ENCODE measurements around the gene IFT122. TPM values are rescaled to one million over a fixed set of nuclear protein-coding genes. Genes with fewer than 3 reads are reported as not detected.

IFT122 gene
- total RNA-seq, 2 experiments from 2014 or later, result 15.6 to 34.0 TPM

DNA sequence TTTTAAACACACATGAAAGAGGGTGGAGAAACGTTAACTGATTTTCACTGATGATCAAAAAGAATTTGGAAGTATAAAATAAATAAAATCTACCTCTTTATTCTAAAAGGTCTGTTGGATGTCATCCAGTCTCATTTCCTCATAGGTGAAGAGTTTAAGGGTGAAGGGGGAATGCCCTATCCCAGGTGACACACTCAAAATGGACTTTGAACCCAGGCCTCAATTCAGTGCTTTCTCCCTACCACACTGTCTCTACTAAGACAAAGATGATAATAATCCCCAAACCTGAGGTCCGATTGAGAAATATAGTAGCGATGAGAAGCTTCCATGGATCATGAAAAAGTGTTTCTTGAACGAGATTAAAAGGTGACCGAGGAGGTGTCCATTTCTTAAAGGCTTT is 6.5 kb upstream of the IFT122 start:
- DNase-seq (no peak), ATAC-seq (no peak)
- no peaks in the 10 kb centered on the region for H3K27me3 Mint-ChIP-seq
- peaks cover 78% of the 10 kb centered on the region for H3K4me1 Mint-ChIP-seq
- no peak overlapping the region for H3K4me3 Mint-ChIP-seq
- H3K27ac Mint-ChIP-seq, result no peak overlapping the region
- peaks cover 68% of the 10 kb centered on the region for H3K36me3 Mint-ChIP-seq
- CTCF ChIA-PET, result interaction anchor here (0.9 kb wide), 1 partner anchor 36 kb away, joined by 3 read pairs; no protein-coding TSS in a partner anchor
- H3K9me3 Mint-ChIP-seq (ENCODE audit: low read depth), result no peaks in the 10 kb centered on the region

DNA sequence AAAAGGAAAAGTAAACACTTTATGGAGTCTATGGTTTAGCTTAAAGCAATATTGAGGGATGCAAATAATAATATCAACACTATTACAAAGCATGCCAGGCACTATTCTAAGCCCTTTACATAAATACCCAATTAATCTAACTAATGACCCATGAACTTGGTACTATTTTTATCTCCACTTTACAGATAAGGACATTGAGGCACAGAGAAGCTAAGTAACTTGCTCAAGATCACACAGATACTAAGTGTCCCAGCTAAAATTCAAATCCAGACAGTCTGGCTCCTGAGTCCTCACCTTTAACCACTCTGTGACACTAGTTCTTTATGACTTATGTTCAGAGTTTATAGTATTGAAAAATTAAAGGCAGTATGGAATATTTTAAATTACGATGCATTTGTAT is 5.9 kb upstream of the IFT122 start:
- Mint-ChIP-seq H3K27me3 (no peaks in the 10 kb centered on the region), H3K4me3 (no peak overlapping the region), H3K27ac (no peak overlapping the region), H3K36me3 (peaks cover 67% of the 10 kb centered on the region), H3K4me1 (peaks cover 74% of the 10 kb centered on the region), H3K9me3 (ENCODE audit: low read depth) (no peaks in the 10 kb centered on the region)
- no peak for ATAC-seq
- CTCF ChIA-PET, result no interaction called here
- DNase-seq, result no peak

DNA sequence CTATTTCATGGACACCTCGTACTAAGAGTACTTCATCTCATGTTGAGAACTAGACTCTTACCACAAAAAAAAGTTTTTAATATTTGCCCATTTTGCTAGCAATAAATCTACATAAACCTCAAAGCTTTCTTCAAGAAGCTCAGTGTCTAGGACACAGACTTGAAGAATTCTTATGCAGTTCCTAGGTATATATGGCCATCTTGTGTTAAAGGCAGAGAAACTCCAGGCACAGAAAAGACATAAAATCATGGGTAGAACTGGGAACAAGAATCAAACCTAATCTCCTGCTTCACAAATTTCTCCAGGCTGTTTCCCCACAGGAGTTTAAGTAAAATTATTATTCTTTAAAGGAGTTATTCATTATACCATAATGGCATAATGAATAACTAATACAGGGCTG is 4.7 kb upstream of the IFT122 start:
- Mint-ChIP-seq H3K4me3 (no peak overlapping the region), H3K36me3 (peaks cover 60% of the 10 kb centered on the region), H3K27ac (peak overlapping the region; percentile 33), H3K9me3 (ENCODE audit: low read depth) (no peaks in the 10 kb centered on the region), H3K4me1 (peaks cover 65% of the 10 kb centered on the region), H3K27me3 (no peaks in the 10 kb centered on the region)
- ATAC-seq (no peak), DNase-seq (no peak)
- CTCF ChIA-PET, result interaction anchor here (0.9 kb wide), 2 partner anchors 119 to 382 kb away, joined by 3 to 4 read pairs; a partner anchor contains a TSS

DNA sequence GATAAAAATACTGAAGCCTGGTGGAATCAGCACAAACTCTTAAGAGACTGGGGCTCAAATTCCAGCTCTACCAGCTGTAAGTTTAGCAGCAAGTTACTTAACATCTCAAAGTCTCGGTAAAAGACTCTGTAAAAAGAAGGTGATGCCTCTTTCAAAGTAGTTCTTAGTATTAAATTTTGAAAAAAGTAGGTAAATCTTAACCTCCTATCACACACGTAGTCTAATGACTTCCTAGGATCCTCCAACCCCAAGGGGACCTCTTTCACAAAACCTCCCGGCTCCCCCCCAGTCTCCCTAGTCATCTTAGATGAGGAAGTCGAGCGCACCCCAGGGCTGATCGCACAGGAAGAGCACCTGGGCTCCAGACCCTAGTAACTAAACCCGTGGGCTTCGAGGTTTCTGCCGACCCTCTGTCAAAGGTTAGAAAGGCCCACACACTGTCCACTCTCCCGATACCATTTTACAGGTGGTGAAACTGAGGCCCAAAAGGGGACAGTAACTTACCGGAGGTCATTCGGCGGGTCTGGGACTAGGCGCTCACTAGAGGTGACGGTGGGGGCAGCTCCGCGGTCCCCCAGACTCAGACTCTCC is 703 bp upstream of the IFT122 start:
- Mint-ChIP-seq H3K36me3 (peaks cover 32% of the 10 kb centered on the region), H3K27me3 (no peaks in the 10 kb centered on the region), H3K9me3 (ENCODE audit: low read depth) (no peaks in the 10 kb centered on the region), H3K27ac (peak overlapping the region; percentile 91), H3K4me3 (peak overlapping the region; percentile 83), H3K4me1 (peaks cover 67% of the 10 kb centered on the region)
- ATAC-seq, result peak; percentile 9
- DNase-seq, result peak; percentile 72
- CTCF ChIA-PET, result interaction anchor here (1.0 to 1.5 kb wide), 7 partner anchors 10 to 385 kb away, joined by 3 to 7 read pairs (median 3); a partner anchor contains a TSS

DNA sequence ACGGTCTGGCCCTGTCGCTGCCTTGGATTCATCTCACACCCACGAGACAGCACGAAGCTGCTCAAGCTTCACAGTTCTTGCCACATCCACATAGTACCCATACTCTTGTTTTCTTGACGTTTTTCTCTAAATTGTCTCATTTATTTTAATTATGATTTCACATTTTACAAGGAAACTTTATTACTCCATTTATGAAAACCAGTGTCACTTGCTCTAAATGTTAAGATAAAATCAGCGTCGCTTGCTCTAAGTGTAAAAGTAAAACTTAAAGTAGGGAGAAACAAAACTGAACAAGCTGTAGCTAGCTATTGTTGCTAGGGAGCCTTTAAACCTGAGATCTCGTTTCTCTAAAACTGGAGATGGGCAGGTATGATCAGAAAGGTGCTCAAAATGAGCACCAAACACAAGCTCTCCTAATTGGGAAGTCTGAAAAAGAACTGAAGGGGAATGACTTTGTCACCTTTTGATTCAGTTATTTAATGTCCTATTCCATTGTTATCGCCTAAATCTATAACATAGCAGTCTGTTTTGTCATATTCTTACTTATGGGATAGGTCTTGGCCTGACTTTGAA is 680 bp downstream of the IFT122 start:
- Mint-ChIP-seq H3K27me3 (no peaks in the 10 kb centered on the region), H3K4me3 (peak overlapping the region; percentile 83), H3K9me3 (ENCODE audit: low read depth) (no peaks in the 10 kb centered on the region), H3K27ac (peak overlapping the region; percentile 91), H3K36me3 (peaks cover 24% of the 10 kb centered on the region), H3K4me1 (peaks cover 58% of the 10 kb centered on the region)
- ATAC-seq (no peak), DNase-seq (no peak)
- CTCF ChIA-PET, result interaction anchor here (0.9 to 1.6 kb wide), 8 partner anchors 13 to 470 kb away, joined by 3 to 6 read pairs (median 3); a partner anchor contains a TSS

DNA sequence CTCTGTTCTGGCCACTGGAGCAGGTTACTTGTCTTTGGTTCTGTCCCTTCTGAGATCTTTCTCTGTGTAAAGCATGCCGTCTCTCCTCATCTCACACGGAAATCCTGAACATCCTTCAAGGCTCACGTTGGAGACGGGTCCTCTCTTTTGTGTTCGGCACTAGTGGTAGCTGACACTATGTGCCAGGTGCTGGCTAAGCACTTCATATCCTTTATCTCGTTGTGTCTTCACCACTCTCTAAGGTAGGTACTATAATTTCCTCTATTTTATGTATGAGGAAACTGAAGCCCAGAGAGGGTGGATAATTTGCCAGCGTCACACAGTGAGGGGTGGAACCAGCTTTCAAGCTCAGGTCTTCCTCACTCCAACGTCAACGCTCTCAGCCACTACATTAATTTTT is 1.2 kb downstream of the IFT122 start:
- ATAC-seq (no peak), DNase-seq (no peak)
- no peaks in the 10 kb centered on the region for H3K27me3 Mint-ChIP-seq
- peaks cover 20% of the 10 kb centered on the region for H3K36me3 Mint-ChIP-seq
- no peaks in the 10 kb centered on the region for H3K9me3 Mint-ChIP-seq (ENCODE audit: low read depth)
- CTCF ChIA-PET, result interaction anchor here (0.9 to 1.6 kb wide), 6 partner anchors 13 to 470 kb away, joined by 3 to 6 read pairs (median 4); no protein-coding TSS in a partner anchor
- H3K4me1 Mint-ChIP-seq, result peaks cover 54% of the 10 kb centered on the region
- peak overlapping the region; percentile 91 for H3K27ac Mint-ChIP-seq
- H3K4me3 Mint-ChIP-seq, result peak overlapping the region; percentile 83

DNA sequence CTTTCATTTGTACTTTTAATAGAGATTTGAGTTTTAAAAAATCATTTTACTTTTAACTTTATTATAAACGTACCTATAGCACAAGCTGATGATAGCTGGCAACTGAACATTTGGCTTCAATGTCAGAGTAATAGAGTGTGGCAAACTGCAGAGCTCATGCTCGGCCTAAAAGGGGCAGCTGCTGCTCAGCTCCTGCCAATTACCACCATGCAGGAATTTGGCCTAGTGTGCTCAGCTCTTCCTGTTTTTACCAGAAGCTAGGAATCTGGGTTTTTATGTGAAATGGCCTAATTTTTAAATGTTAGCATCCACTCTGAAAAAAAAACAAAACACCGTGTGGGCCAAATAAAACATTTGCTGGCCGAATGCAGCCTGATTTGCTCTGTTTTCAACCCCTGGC is 1.8 kb downstream of the IFT122 start:
- Mint-ChIP-seq H3K9me3 (ENCODE audit: low read depth) (no peaks in the 10 kb centered on the region), H3K36me3 (peaks cover 15% of the 10 kb centered on the region), H3K4me1 (peaks cover 48% of the 10 kb centered on the region), H3K27ac (no peak overlapping the region), H3K27me3 (no peaks in the 10 kb centered on the region), H3K4me3 (peak overlapping the region; percentile 83)
- ATAC-seq (no peak), DNase-seq (no peak)
- CTCF ChIA-PET, result interaction anchor here (1.6 kb wide), 1 partner anchor 12 kb away, joined by 4 read pairs; no protein-coding TSS in a partner anchor

DNA sequence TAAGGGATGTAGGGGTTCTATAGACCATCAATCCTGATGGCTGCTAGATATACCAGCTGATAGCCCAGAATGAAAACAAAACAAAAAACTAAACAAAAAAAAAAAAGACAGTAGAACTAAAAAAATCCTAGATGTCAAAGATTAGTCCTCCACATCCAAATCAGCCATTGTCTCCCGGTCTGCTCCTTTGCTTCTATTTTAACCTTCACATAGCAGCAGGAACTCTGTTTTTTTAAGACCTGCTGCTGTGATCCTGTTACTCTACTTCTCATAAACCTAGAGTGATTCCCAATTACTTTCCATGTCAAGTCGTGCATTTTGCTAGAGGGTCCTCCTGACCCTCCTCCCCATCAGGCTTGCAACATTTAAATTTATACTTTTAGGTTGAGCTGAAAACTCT is 2.5 kb downstream of the IFT122 start:
- Mint-ChIP-seq H3K27ac (no peak overlapping the region), H3K4me3 (no peak overlapping the region), H3K9me3 (ENCODE audit: low read depth) (no peaks in the 10 kb centered on the region), H3K4me1 (peaks cover 44% of the 10 kb centered on the region), H3K36me3 (peaks cover 10% of the 10 kb centered on the region), H3K27me3 (no peaks in the 10 kb centered on the region)
- ATAC-seq, result no peak
- CTCF ChIA-PET, result no interaction called here
- no peak for DNase-seq

DNA sequence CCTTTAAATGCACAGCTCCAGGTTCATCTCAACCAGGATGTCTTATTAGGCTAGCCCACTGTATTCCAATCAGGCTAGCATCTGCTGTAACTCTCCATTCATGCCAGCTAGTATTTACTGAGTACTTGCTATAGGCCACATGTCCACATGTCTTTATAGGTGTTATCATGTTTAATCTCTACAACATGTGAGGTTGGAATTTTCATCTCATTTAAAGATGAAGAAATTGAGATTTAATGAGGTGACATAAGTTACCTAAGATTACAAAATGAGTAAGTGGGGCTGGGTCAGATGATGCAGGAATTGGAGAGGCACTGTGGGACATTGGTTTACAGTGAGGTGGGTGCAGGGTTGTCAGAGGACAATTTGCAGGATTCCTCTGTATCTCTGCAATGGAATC is 2.9 kb downstream of the IFT122 start:
- CTCF ChIA-PET, result no interaction called here
- H3K4me3 Mint-ChIP-seq, result no peak overlapping the region
- H3K27me3 Mint-ChIP-seq, result no peaks in the 10 kb centered on the region
- H3K27ac Mint-ChIP-seq, result peak overlapping the region; percentile 16
- no peak for DNase-seq
- no peaks in the 10 kb centered on the region for H3K9me3 Mint-ChIP-seq (ENCODE audit: low read depth)
- H3K4me1 Mint-ChIP-seq, result peaks cover 41% of the 10 kb centered on the region
- H3K36me3 Mint-ChIP-seq, result peaks cover 5% of the 10 kb centered on the region
- no peak for ATAC-seq

DNA sequence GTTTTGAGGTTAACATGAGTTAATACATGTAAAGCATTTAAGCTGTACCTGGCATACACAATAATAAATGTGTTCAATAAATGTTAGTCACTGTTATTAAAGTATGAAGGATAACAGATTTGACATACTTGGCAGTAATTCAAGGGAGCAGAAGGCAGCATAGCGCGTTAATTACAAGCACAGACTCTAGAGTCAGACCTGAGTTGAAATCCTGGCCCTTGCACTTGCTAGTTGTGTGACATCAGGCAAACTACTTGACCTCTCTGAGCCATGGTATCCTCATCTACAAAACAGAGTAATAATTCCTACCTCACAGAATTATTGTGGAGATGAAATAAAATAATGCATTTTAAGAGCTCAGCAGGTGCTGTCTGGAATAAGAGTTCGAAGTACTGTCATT is 5.4 kb downstream of the IFT122 start:
- H3K4me3 Mint-ChIP-seq, result no peak overlapping the region
- no peaks in the 10 kb centered on the region for H3K27me3 Mint-ChIP-seq
- peaks cover 33% of the 10 kb centered on the region for H3K4me1 Mint-ChIP-seq
- ATAC-seq (no peak), DNase-seq (no peak)
- no peak overlapping the region for H3K27ac Mint-ChIP-seq
- CTCF ChIA-PET, result no interaction called here
- H3K36me3 Mint-ChIP-seq, result peaks cover 5% of the 10 kb centered on the region
- no peaks in the 10 kb centered on the region for H3K9me3 Mint-ChIP-seq (ENCODE audit: low read depth)

DNA sequence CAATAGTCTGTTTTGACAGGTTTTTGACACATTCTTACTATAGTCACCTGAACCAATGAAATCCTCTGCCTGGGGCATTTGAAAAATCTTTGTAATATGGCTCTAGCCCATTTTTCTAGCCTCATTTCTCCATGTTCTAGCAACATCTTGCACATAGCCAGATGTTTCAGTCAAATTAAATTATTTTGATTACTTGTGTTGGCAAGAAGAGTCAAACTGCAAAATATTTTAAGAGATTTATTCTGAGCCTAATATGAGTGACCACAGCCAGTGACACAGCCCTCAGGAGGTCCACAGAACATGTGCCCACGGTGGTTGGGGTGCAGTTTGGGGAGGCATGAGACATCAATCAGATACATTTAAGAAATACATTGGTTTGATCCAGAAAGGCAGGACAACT is 6.9 kb downstream of the IFT122 start:
- Mint-ChIP-seq H3K9me3 (ENCODE audit: low read depth) (no peaks in the 10 kb centered on the region), H3K27ac (no peak overlapping the region), H3K27me3 (no peaks in the 10 kb centered on the region), H3K36me3 (peaks cover 7% of the 10 kb centered on the region), H3K4me3 (no peak overlapping the region), H3K4me1 (peaks cover 22% of the 10 kb centered on the region)
- CTCF ChIA-PET, result interaction anchor here (1.7 kb wide), 1 partner anchor 15 kb away, joined by 4 read pairs; no protein-coding TSS in a partner anchor
- no peak for ATAC-seq
- DNase-seq, result no peak

DNA sequence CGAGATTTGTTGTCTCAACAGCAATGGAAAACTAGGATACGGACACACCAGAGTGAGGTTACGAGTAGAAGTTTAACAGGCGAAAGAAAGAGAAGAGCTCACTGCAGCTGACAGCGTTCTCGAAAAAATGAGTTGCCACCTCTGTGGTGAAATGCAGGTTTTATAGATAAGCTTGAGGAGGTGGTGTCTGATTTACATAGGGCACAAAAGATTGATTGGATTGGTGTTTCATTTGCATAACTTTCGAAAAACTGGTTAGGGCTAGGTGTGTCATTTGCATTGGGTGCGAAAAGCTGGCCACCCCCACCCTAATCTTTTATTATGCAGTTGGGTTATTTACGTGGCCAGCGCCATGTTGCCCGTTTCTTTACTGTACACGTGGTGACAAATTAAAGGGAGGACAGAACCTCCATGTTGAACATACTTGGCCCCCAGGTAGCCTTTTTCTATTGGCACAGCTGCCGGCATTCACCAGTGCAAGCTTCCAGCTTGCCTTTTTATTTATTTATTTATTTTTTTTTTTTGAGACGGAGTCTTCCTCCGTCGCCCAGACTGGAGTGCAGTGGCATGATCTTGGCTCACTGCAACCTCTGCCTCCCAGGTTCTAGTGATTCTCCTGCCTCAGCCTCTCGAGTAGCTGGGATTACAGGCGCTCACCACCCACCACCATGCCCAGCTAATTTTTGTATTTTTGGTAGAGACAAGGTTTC is 8.3 kb downstream of the IFT122 start:
- Mint-ChIP-seq H3K9me3 (ENCODE audit: low read depth) (no peaks in the 10 kb centered on the region), H3K27ac (no peak overlapping the region), H3K4me1 (peaks cover 10% of the 10 kb centered on the region), H3K36me3 (peaks cover 18% of the 10 kb centered on the region), H3K27me3 (no peaks in the 10 kb centered on the region), H3K4me3 (no peak overlapping the region)
- ATAC-seq (no peak), DNase-seq (no peak)
- CTCF ChIA-PET, result interaction anchor here (1.7 kb wide), 1 partner anchor 16 kb away, joined by 4 read pairs; no protein-coding TSS in a partner anchor

DNA sequence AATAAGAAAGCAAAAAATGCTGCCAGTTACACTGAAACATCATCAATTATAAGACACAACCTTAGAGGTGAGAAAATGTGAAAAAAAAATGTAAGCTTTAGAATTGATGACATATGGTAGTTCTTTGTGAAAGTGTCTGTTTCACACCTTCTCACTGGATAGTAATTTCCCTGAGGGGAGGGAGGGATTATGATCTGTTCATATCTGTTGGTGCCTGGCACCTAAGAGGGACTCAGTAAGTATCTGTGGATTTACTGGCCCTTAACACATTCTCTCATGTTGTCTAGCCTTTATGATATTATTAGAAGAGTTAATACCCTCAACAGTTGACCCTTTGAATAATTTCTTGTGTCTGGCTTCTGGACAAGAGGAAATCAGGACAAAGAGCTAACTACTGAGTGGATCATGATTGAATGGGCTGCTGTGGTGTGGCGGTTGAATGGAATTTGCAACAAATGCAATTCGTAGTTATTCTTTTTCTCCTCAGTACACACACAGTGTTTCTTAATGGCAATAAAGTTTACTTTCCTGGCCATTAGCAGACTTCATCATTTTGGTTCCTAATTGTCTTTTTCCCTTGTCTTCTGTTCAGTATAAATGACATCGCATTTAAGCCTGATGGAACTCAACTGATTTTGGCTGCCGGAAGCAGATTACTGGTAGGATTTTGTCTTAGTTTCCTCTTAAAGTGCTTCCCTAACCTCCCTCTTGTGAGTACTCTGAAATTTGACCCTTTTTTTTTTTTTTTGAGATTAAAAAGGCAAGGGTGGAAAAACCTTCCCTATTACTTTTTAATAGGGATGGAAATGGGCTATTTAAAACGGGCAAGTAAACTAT is 9.5 kb downstream of the IFT122 start:
- no peak for ATAC-seq
- Mint-ChIP-seq H3K27me3 (no peaks in the 10 kb centered on the region), H3K36me3 (peaks cover 21% of the 10 kb centered on the region), H3K4me1 (peaks cover 2% of the 10 kb centered on the region), H3K4me3 (no peak overlapping the region), H3K9me3 (ENCODE audit: low read depth) (no peaks in the 10 kb centered on the region), H3K27ac (no peak overlapping the region)
- no peak for DNase-seq
- CTCF ChIA-PET, result no interaction called here
